Right forelimb (tissue), 1 donor: ENCODE data around the gene TMEM38B.
"Not testable (repeated sequence)": the region's sequence is repeated elsewhere in the genome, so short reads cannot be mapped to it uniquely, and the experiment has no call there.

Source experiments
- DNase-seq: peaks from one replicate; pipeline ENCODE4 v3.0.0-alpha.2; 2018

TMEM38B gene

GRCh38 chr9:105683688-105684275, 10.6 kb upstream of the TMEM38B start:
- DNase-seq = no peak

- no peak for DNase-seq
These were observed 7.4 kb upstream of the TMEM38B start for GRCh38 chr9:105686936-105687335.

DNA sequence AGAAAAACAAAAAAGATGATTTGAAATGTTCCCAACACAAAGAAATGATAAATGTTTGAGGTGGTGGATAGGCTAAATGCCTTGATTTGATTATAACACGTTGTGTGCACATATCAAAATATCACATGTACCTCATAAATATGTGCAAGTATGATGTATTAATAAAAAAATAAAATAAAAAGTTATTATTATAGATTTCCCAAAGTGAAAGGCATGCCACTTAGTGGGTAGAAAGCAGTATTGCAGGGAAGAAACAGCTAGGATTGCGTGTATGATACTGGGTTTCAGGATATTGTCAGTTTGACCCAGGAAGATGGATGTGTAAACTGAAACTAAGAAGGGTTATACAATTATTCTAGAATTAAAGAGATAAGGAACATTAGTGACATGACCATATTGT, 3.6 kb upstream of the TMEM38B start:
- DNase-seq = no peak

DNA sequence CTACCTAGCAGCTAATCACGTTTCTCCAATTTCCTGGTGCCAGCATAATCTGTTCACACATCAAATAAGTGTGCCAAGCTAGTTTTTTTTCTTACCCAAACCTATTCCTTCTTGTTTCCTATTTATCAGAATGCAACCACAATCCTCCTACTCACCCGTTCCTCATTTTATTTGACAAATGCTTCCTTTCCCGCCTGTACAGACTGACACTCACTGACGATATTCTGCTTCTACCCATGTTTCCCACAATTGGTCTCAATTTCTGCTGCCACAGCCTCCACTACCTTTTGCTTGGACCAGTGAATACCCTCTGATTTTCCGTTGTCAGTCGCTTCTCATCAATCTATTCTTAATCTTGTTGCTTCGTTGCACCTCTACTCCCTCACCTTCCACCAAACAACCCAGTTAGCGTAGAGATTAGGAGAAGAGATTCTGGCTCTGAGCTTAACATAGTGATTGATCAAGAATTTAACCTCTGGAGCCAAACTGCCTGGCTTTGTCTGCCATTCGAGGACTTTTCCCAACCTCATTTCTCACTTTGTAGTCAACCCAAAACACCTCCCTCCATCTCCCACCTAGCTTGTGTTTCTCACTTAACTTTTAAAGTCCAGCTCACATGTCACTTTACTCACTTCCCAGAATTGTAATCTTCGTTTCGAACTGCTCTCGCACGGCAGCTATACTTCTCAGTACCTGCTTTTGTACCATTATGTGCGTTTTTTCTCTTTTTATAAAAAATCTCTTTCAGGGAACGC, 729 bp upstream of the TMEM38B start:
- peak; percentile 48 for DNase-seq

GRCh38 chr9:105694848-105695581, 674 bp downstream of the TMEM38B start:
- no peak for DNase-seq

DNA sequence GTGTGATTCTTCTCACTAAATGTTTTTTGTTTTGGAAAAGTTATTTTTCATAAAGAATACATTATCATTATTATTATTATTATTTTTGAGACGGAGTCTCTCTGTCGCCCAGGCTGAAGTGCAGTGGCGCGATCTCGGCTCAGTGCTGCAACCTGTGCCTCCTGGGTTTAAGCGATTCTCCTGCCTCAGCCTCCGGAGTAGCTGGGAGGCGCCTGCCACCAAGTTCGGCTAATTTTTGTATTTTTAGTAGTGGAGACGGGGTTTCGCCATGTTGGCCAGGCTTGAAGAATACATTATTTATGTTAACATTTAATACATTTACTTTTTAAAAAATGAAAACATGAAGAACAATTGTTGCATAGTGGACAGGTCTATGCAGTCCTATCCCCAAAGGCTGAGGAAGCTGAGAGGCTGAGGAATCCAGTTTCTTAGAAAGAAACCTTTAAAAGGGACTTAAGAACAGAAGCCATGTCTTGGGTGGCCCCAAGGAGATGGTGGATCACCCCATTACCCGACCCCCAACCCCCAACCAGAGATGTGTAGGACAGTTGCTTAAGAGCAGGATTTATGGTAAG, 2.0 kb downstream of the TMEM38B start:
- DNase-seq = no peak

DNA sequence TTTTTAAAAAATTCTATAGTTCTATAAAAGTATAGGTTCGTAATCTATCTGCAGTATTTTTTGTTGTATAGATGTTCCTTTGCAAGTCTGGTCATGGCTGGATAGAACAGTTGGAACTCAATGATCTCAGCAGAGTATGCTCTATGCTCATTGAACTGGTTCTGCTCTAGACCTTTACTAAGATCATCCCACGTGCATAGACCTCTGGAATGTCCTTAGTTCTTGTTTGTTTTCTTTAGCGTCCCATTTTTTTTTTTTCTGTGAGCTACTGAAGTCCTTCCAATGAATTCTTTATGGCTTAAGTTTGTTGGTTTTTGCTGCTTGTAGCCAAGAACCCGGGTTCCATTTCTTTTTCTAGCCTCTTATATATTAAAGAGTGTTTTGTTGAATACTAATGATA, 3.5 kb downstream of the TMEM38B start:
- DNase-seq = no peak

DNA sequence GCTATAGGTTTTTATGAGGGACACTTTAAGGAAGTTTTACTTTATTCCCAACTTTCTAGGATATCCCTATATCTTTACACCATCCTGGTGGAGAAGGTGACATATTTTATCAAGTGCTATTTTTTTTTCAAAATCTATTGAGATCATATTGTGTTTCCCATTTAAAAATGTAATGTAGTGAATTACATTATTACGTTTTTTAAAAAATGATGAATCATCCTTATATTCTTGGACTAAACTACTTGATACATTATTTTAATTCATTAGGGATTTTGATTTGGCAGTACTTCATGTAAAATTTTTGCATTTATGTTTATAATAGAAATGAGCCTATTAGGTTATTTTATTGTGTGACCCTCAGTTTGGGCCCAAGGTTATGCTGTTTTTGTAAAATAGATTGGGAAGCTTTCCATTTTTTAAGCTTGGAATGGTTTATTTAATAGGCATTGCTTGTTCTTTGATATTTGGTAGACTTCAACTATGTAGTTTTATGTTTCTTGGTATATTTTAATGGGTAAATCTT, 4.1 kb downstream of the TMEM38B start:
- DNase-seq = no peak

GRCh38 chr9:105700668-105701067, 6.3 kb downstream of the TMEM38B start:
- DNase-seq = no peak

DNA sequence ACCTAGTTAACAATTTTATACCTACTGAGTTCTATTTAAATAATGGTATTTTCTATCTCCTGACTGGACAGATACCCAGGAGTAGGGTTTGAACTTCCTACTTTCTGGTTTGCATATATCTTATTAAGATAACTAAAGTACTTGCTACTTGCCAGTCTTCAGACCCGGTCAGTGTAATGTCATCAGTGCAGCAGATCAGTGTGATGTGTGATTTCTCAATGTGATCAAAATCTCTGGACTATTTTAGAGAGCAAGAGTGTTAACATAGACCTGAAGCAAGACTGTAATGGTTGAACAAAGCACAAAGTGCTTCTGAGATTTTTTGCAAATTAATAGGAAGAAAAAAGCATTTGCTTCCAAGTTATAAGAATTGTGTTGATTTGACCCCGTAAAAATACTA, 6.8 kb downstream of the TMEM38B start:
- no peak for DNase-seq

DNA sequence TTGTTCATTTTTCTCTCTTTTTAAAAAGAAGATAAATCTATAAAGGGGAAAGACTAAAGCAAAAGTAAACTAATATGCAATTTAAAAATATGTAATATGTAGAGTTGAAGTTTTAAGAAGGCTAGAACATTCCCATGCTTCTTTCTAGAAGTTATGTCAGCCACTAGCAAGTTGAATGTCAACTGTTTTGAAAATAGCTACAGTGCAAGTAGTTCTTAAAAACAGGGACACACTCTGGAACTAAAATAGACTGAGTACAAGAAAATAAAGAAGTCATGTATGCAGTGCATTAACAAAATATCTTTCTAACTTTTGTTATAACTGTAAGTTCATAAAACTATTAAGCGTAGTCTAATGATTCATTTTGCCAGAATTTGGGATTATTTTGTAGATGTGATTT, 7.9 kb downstream of the TMEM38B start:
- DNase-seq = no peak

DNA sequence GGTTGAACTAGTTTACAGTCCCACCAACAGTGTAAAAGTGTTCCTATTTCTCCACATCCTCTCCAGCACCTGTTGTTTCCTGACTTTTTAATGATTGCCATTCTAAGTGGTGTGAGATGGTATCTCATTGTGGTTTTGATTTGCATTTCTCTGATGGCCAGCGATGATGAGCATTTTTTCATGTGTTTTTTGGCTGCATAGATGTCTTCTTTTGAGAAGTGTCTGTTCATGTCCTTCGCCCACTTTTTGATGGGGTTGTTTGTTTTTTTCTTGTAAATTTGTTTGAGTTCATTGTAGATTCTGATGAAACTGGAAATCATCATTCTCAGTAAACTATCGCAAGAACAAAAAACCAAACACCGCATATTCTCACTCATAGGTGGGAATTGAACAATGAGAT, 9.3 kb downstream of the TMEM38B start:
- not testable (repeated sequence) for DNase-seq

GRCh38 chr9:105706156-105706555, 11.8 kb downstream of the TMEM38B start:
- DNase-seq = no peak

GRCh38 chr9:105708405-105708804, 14.1 kb downstream of the TMEM38B start:
- no peak for DNase-seq

- no peak for DNase-seq
These were observed 16.3 kb downstream of the TMEM38B start for GRCh38 chr9:105710638-105711037.

DNA sequence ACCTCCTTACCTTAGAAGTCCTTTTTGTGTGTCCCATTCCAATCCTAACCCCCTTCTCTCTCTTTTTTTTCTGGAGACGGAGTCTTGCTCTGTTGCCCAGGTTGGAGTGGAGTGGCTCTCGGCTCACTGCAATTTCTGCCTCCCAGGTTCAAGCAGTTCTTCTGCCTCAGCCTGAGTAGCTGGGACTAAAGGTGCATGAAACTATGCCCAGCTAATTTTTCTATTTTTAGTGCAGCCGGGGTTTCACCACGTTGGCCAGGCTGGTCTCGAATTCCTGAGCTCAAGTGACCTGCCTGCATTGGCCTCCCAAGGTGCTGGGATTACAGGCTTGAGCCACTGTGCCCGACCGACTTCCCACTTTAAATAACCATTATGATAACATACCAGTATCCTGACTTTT, 17.5 kb downstream of the TMEM38B start:
- no peak for DNase-seq

DNA sequence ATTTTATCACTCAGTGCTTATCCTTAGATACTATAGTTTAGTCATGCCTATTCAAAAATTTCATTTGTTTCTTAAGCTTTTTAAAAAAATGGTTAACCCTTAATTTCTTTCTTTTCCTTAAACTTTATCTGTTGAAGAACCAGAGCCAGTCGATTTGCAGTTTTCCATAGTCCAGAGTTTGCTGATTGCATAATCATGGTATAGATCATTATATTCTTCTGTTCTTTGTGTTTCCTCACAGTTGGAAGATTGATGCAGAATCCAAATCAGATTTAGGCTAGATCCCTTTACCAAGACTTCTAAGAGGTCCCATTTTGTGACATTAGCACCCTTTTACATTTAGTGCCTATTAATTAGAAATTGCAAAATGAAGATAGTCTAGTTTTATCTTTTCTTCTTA, 18.0 kb downstream of the TMEM38B start:
- no peak for DNase-seq

DNA sequence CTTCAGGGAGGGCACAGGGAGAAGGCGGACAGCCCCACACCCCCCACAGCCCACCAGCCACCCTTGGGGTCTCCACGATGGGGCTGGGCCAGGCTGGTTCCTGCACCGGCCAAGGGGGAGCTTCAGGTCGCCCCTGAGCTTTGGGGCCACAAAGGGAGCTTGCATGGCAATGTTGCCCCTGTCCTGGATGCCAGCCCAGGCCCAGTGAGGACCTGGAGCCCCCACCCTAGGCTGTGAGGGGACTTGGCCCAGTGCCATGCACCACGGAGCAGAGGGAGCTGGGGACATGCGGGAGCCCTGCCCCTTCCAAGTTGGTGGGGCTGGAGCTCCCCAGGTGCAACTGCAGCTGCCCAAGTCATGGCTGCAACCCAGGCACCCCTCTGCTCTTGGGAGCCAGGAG, 18.4 kb downstream of the TMEM38B start:
- DNase-seq = no peak

- DNase-seq = no peak
These were observed 19.1 kb downstream of the TMEM38B start for GRCh38 chr9:105713260-105714019.

- no peak for DNase-seq
These were observed 19.6 kb downstream of the TMEM38B start for GRCh38 chr9:105714020-105714331.

- no peak for DNase-seq
These were observed 21.8 kb downstream of the TMEM38B start for GRCh38 chr9:105716146-105716545.

- no peak for DNase-seq
These were observed 27.8 kb downstream of the TMEM38B start for GRCh38 chr9:105722099-105722498.

- DNase-seq = no peak
These were observed 31.0 kb downstream of the TMEM38B start for GRCh38 chr9:105725370-105725769.
